ENCODE measurements around the gene ZNRD2.

The ZNRD2 gene

DNA sequence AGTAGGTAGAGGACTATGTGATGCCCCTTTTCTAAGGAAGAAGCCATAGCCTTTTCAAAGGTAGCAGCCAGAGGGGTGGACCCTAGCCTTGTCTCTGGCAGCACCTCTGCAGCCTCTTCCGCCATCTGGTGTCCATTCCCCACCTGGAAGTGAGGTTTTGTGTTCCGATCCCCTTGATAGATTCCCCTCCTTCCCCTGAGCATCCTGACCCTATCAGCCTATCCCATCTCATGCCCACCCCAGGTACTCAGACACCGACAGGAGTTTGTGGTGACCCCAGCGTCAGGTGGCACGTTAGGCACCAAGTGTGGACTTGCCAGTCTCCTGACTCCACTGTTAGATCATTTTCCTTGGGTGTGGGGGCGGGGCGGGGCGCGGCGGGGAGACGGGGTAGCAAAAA is 1.7 kb downstream of the ZNRD2 start:
- no CpG with 5 or more reads among the region's 11 CpGs for whole genome bisulfite sequencing (ENCODE audit: extremely low coverage, insufficient coverage, insufficient read length)
- Histone ChIP-seq H3K4me3 (ENCODE audit: low read depth, low read length) (peak overlapping the region; percentile 35), H3K79me2 (ENCODE audit: control insufficient read depth, insufficient read depth, low read length, poor library complexity) (peaks cover 20% of the 10 kb centered on the region), H4K91ac (ENCODE audit: low read depth, low read length) (no peak overlapping the region), H2AFZ (ENCODE audit: insufficient read depth, low read length, poor library complexity) (peak overlapping the region; percentile 26), H3K9me3 (ENCODE audit: insufficient read depth, low read depth, low read length) (no peaks in the 10 kb centered on the region), H2BK12ac (ENCODE audit: low read length) (no peak overlapping the region), H3K4me2 (ENCODE audit: low read length) (peak overlapping the region; percentile 87), H4K8ac (ENCODE audit: low read depth, low read length) (peak overlapping the region; percentile 17), H3K27ac (ENCODE audit: low read depth, low read length) (no peak overlapping the region), H3K18ac (ENCODE audit: low read length) (peak overlapping the region; percentile 32), H3K79me1 (ENCODE audit: low read length) (peaks cover 27% of the 10 kb centered on the region), H2AK5ac (ENCODE audit: low read length) (no peak overlapping the region), H3K36me3 (ENCODE audit: control insufficient read depth in 1 of 2, insufficient read depth in 2 of 2, low read length in 2 of 2) (peaks cover 9 to 12% of the 10 kb centered on the region in 2 experiments), H3K27me3 (ENCODE audit: insufficient read depth, low read length) (no peaks in the 10 kb centered on the region), H3K23ac (ENCODE audit: low read length) (no peak overlapping the region), H2BK5ac (ENCODE audit: low read depth, low read length, poor library complexity) (no peak overlapping the region), H3K4ac (ENCODE audit: low read depth, low read length) (no peak overlapping the region), H4K12ac (ENCODE audit: low read depth, low read length) (no peak overlapping the region), H3K4me1 (ENCODE audit: control insufficient read depth in 1 of 2, insufficient read depth in 2 of 2, low read length in 2 of 2) (peaks cover 43 to 44% of the 10 kb centered on the region in 2 experiments), H3K9ac (ENCODE audit: low read length) (no peak overlapping the region), H3K14ac (ENCODE audit: low read length) (no peak overlapping the region), H2BK120ac (ENCODE audit: insufficient read depth, low read length, poor library complexity) (no peak overlapping the region)
- peak in 1 of 2 donors; percentile 70 for DNase-seq

DNA sequence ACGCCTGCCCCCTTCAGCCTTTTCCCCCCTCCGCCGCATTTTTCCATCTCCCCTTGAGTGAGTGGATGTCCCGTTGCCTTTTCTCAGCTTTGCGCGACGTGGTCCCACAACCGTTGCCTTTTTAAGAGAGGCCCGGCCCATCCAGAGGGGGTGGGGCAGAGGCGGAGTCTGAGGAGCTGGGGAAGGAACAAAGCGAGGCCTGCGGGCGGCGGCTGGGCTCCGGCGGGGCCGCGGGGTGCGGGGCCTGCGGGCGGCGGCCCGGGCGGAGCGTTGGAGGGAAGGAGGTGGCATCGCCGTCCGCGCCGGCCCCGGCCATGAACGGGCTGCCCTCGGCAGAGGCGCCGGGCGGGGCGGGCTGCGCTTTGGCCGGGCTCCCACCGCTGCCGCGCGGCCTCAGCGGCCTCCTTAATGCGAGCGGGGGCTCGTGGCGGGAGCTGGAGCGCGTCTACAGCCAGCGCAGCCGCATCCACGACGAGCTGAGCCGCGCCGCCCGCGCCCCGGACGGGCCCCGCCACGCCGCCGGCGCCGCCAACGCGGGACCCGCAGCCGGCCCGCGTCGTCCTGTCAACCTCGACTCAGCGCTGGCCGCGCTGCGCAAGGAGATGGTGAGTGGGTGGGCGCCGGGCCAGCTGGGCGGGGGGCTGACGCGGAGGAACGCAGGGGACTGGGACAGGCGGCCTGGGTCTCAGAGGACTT is 2.2 kb downstream of the ZNRD2 start, which contains the start of gene FAM89B:
TSS of gene FAM89B (plus strand) at position 183 of the 696 bp plus-strand sequence. CDS start at position 315, 132 bp downstream.
- peaks cover 43 to 44% of the 10 kb centered on the region in 2 experiments for H3K4me1 ChIP-seq (ENCODE audit: control insufficient read depth in 1 of 2, insufficient read depth in 2 of 2, low read length in 2 of 2)
- peak within 1 kb of the TSS; percentile 47 for H2BK120ac ChIP-seq (ENCODE audit: insufficient read depth, low read length, poor library complexity)
- H2BK5ac ChIP-seq (ENCODE audit: low read depth, low read length, poor library complexity): peak within 1 kb of the TSS; percentile 88
- peak within 1 kb of the TSS; percentile 85 for H3K14ac ChIP-seq (ENCODE audit: low read length)
- H3K79me2 ChIP-seq (ENCODE audit: control insufficient read depth, insufficient read depth, low read length, poor library complexity): peaks cover 20% of the 10 kb centered on the region
- peak within 1 kb of the TSS; percentile 73 for H3K18ac ChIP-seq (ENCODE audit: low read length)
- H2AK5ac ChIP-seq (ENCODE audit: low read length): peak within 1 kb of the TSS; percentile 75
- peak within 1 kb of the TSS; percentile 26 for H2AFZ ChIP-seq (ENCODE audit: insufficient read depth, low read length, poor library complexity)
- peak within 1 kb of the TSS; percentile 86 for H3K9ac ChIP-seq (ENCODE audit: low read length)
- H3K23ac ChIP-seq (ENCODE audit: low read length): no peak within 1 kb of the TSS
- H3K27me3 ChIP-seq (ENCODE audit: insufficient read depth, low read length): no peaks in the 10 kb centered on the region
- H3K9me3 ChIP-seq (ENCODE audit: insufficient read depth, low read depth, low read length): no peaks in the 10 kb centered on the region
- peak within 1 kb of the TSS; percentile 87 for H3K4me2 ChIP-seq (ENCODE audit: low read length)
- peak within 1 kb of the TSS; percentile 87 for H3K4me3 ChIP-seq (ENCODE audit: low read depth, low read length)
- DNase-seq: peak; percentile 79 to 93
- peak within 1 kb of the TSS; percentile 89 for H4K91ac ChIP-seq (ENCODE audit: low read depth, low read length)
- peak within 1 kb of the TSS; percentile 90 for H4K12ac ChIP-seq (ENCODE audit: low read depth, low read length)
- peaks cover 9 to 12% of the 10 kb centered on the region in 2 experiments for H3K36me3 ChIP-seq (ENCODE audit: control insufficient read depth in 1 of 2, insufficient read depth in 2 of 2, low read length in 2 of 2)
- peak within 1 kb of the TSS; percentile 88 for H4K8ac ChIP-seq (ENCODE audit: low read depth, low read length)
- H2BK12ac ChIP-seq (ENCODE audit: low read length): no peak within 1 kb of the TSS
- peak within 1 kb of the TSS; percentile 80 for H3K4ac ChIP-seq (ENCODE audit: low read depth, low read length)
- peak within 1 kb of the TSS; percentile 44 for H3K27ac ChIP-seq (ENCODE audit: low read depth, low read length)
- no CpG with 5 or more reads among the region's 86 CpGs for WGBS (ENCODE audit: extremely low coverage, insufficient coverage, insufficient read length)
- peaks cover 27% of the 10 kb centered on the region for H3K79me1 ChIP-seq (ENCODE audit: low read length)

DNA sequence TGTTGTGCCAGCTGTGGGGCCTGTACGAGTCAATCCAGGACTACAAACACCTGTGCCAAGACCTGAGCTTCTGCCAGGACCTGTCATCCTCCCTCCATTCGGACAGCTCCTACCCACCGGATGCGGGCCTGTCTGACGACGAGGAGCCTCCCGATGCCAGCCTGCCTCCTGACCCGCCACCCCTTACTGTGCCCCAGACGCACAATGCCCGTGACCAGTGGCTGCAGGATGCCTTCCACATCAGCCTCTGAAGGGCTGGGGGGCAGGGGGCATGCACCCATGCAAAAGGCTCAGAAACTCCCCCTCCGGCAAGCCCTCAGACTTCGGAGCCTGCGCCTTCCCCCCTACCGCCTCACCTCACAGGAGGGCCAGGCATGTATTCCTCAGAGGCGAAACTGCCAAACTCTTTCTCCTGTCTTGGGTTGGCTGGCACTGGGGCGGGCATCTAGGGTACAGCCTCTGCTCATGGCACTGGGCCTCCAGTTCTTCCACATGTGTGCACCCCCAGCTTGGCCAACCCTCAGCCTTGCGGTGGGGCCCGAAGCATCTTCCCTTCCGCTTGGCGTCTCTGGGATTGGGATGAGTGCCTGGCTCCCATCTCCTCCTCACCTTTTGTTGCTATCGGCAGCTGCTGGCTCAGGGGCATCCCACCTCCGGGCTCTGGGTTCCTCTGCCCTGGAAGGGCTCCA is 3.3 kb downstream of the ZNRD2 start:
- Histone ChIP-seq H3K79me1 (ENCODE audit: low read length) (peaks cover 27% of the 10 kb centered on the region), H2BK120ac (ENCODE audit: insufficient read depth, low read length, poor library complexity) (no peak overlapping the region), H3K14ac (ENCODE audit: low read length) (no peak overlapping the region), H3K18ac (ENCODE audit: low read length) (no peak overlapping the region), H2BK5ac (ENCODE audit: low read depth, low read length, poor library complexity) (no peak overlapping the region), H3K4ac (ENCODE audit: low read depth, low read length) (peak overlapping the region; percentile 1), H3K4me1 (ENCODE audit: control insufficient read depth in 1 of 2, insufficient read depth in 2 of 2, low read length in 2 of 2) (peaks cover 43 to 44% of the 10 kb centered on the region in 2 experiments), H3K9me3 (ENCODE audit: insufficient read depth, low read depth, low read length) (no peaks in the 10 kb centered on the region), H3K4me3 (ENCODE audit: low read depth, low read length) (peak overlapping the region; percentile 87), H4K12ac (ENCODE audit: low read depth, low read length) (no peak overlapping the region), H3K27ac (ENCODE audit: low read depth, low read length) (no peak overlapping the region), H3K27me3 (ENCODE audit: insufficient read depth, low read length) (no peaks in the 10 kb centered on the region), H2BK12ac (ENCODE audit: low read length) (no peak overlapping the region), H3K23ac (ENCODE audit: low read length) (no peak overlapping the region), H3K79me2 (ENCODE audit: control insufficient read depth, insufficient read depth, low read length, poor library complexity) (peaks cover 20% of the 10 kb centered on the region), H4K91ac (ENCODE audit: low read depth, low read length) (peak overlapping the region; percentile 21), H4K8ac (ENCODE audit: low read depth, low read length) (no peak overlapping the region), H3K36me3 (ENCODE audit: control insufficient read depth in 1 of 2, insufficient read depth in 2 of 2, low read length in 2 of 2) (peaks cover 9 to 12% of the 10 kb centered on the region in 2 experiments), H2AK5ac (ENCODE audit: low read length) (no peak overlapping the region), H2AFZ (ENCODE audit: insufficient read depth, low read length, poor library complexity) (no peak overlapping the region), H3K9ac (ENCODE audit: low read length) (peak overlapping the region; percentile 15), H3K4me2 (ENCODE audit: low read length) (peak overlapping the region; percentile 87)
- no CpG with 5 or more reads among the region's 22 CpGs for WGBS (ENCODE audit: extremely low coverage, insufficient coverage, insufficient read length)
- no peak for DNase-seq

DNA sequence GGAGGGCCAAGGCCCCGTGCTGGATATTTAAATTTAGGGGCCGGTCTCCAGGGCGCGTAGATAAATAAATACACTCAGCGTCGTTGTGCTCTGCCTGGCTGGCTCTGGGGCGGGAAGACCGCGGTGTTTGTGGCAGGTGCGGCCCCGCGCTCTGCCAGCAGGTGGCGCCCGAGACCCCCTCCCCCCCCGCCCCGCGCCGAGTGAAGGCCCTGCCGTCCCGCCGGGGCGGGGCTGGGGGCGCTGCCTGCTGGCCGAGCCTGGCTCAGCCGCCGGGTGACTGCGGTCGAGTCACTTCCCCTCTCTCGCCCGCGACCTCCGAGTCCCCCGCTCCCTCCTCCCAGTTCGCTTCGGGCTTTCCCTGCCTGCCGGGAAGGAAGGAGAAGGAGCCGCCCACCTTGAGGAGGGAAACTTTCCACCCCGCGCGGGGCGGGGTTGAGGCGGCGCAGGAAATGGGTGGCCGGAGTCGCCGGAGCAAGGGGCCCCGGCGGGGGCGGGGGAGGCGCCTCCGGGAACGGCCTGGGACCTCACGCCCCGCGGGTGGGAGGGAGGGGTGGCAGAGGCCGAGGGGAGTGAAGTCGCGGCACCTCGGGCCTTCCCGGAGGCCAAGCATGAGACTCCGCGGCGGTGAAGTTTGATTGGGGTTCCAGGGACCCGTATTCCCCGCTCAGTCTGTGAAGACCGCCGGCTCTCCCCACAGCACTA is 4.0 kb downstream of the ZNRD2 start:
- Histone ChIP-seq H3K14ac (ENCODE audit: low read length) (peak overlapping the region; percentile 70), H3K9ac (ENCODE audit: low read length) (no peak overlapping the region), H2AFZ (ENCODE audit: insufficient read depth, low read length, poor library complexity) (no peak overlapping the region), H4K12ac (ENCODE audit: low read depth, low read length) (no peak overlapping the region), H3K36me3 (ENCODE audit: control insufficient read depth in 1 of 2, insufficient read depth in 2 of 2, low read length in 2 of 2) (peaks cover 8 to 14% of the 10 kb centered on the region in 2 experiments), H3K27ac (ENCODE audit: low read depth, low read length) (peak overlapping the region; percentile 67), H3K4me1 (ENCODE audit: control insufficient read depth in 1 of 2, insufficient read depth in 2 of 2, low read length in 2 of 2) (peaks cover 38 to 39% of the 10 kb centered on the region in 2 experiments), H4K8ac (ENCODE audit: low read depth, low read length) (peak overlapping the region; percentile 78), H3K18ac (ENCODE audit: low read length) (peak overlapping the region; percentile 46), H3K79me1 (ENCODE audit: low read length) (peaks cover 26% of the 10 kb centered on the region), H3K4me2 (ENCODE audit: low read length) (peak overlapping the region; percentile 87), H2BK5ac (ENCODE audit: low read depth, low read length, poor library complexity) (peak overlapping the region; percentile 27), H2BK12ac (ENCODE audit: low read length) (no peak overlapping the region), H2AK5ac (ENCODE audit: low read length) (no peak overlapping the region), H3K4ac (ENCODE audit: low read depth, low read length) (peak overlapping the region; percentile 1), H2BK120ac (ENCODE audit: insufficient read depth, low read length, poor library complexity) (no peak overlapping the region), H3K9me3 (ENCODE audit: insufficient read depth, low read depth, low read length) (no peaks in the 10 kb centered on the region), H3K4me3 (ENCODE audit: low read depth, low read length) (no peak overlapping the region), H3K79me2 (ENCODE audit: control insufficient read depth, insufficient read depth, low read length, poor library complexity) (peaks cover 19% of the 10 kb centered on the region), H4K91ac (ENCODE audit: low read depth, low read length) (peak overlapping the region; percentile 39), H3K27me3 (ENCODE audit: insufficient read depth, low read length) (no peaks in the 10 kb centered on the region), H3K23ac (ENCODE audit: low read length) (no peak overlapping the region)
- peak; percentile 85 to 86 for DNase-seq
- WGBS (ENCODE audit: extremely low coverage, insufficient coverage, insufficient read length): no CpG with 5 or more reads among the region's 67 CpGs

Measured in trophoblast cell (in vitro differentiated cells and primary cell).